HCT116 (cell line): ENCODE data around the gene RNF217. TPM values are rescaled to one million over a fixed set of nuclear protein-coding genes. Genes with fewer than 3 reads are reported as not detected.

Experiments
- ATAC-seq: fragments of 200-7000 bp; cut with Tn5 transposase; 2 replicates; pipeline ENCODE4 v1.9.1; 2020; ENCODE audit warnings: mild to moderate bottlenecking, moderate library complexity
- BruUV-seq: library from RNA; stranded (reverse); fragments of 400-500 nt; replicated peaks from 2 replicates; lab custom pipeline; 2021; lab: Mats Ljungman, UMichigan
- CTCF ChIA-PET: fragments of 300-600 bp; sonication (Branson Sonifier 250); formaldehyde crosslinking; loops from one replicate; lab custom pipeline; 2021; ENCODE audit warnings: antibody characterized with exemption; lab: Charles Lee
- POLR2A ChIA-PET: fragments of 300-600, 350-600 bp; sonication (Branson Sonifier 250); formaldehyde crosslinking; loops from one replicate; lab custom pipeline; 2021; ENCODE audit warnings: antibody characterized with exemption; lab: Charles Lee
- RAD21 ChIA-PET, 2 experiments: fragments of 300-600 bp; sonication (Branson Sonifier 250); formaldehyde crosslinking; loops; one replicate each; lab custom pipeline; 2023; ENCODE audit warnings: low total read pairs in 2 of 2; ENCODE audit not compliant: uncharacterized antibody in 2 of 2, unreplicated experiment in 2 of 2, low non-redundant PET in 1 of 2; lab: Charles Lee
- DNase-seq: peaks from one replicate; pipeline ENCODE4 v3.0.0-alpha.2; 2010; ENCODE audit warnings: low read depth, low spot score
- H2AFZ ChIP-seq: fragments of 200-600 bp; shearing (Covaris generic), sonication (generic); 2 replicates; pipeline ENCODE4 v1.6.1; 2017; ENCODE audit warnings: low read depth, mixed run types, mixed read lengths, antibody characterized with exemption, low read length; ENCODE audit not compliant: poor library complexity, severe bottlenecking
- H3K27ac ChIP-seq: 2 replicates; pipeline ENCODE4 v1.5.1; 2012; ENCODE audit warnings: low read depth, low read length
- H3K27me3 ChIP-seq: fragments of 200-600 bp; sonication (generic); 2 replicates; pipeline ENCODE4 v1.6.1; 2016; ENCODE audit warnings: mixed run types, low read length, mixed read lengths; ENCODE audit not compliant: insufficient read depth
- H3K36me3 ChIP-seq, 2 experiments: fragments of 200-500 bp in 1 of 2; fragments of 200-600 bp in 1 of 2; sonication (Bioruptor generic) in 1 of 2; sonication (generic) in 1 of 2; 2 replicates each; pipeline versions ENCODE4 v1.5.1 to v1.6.1; 2014 to 2016; ENCODE audit warnings: low read length in 2 of 2, inconsistent platforms in 1 of 2, mixed read lengths in 1 of 2, mixed run types in 1 of 2; ENCODE audit not compliant: insufficient read depth in 2 of 2, control insufficient read depth in 1 of 2
- H3K4me1 ChIP-seq, 2 experiments: fragments of 200-600 bp in 1 of 2; sonication (generic) in 1 of 2; 2 replicates each; pipeline versions ENCODE4 v1.5.1 to v1.6.1; 2012 to 2017; ENCODE audit warnings: low read length in 2 of 2, inconsistent platforms in 1 of 2, mild to moderate bottlenecking in 1 of 2, mixed read lengths in 1 of 2, mixed run types in 1 of 2, moderate library complexity in 1 of 2; ENCODE audit not compliant: insufficient read depth in 2 of 2, control insufficient read depth in 1 of 2
- H3K4me2 ChIP-seq: fragments of 200-600 bp; sonication (generic); 2 replicates; pipeline ENCODE4 v1.6.1; 2017; ENCODE audit warnings: mixed run types, low read length, mixed read lengths
- H3K4me3 ChIP-seq, 2 experiments: fragments of 200-600 bp in 1 of 2; sonication (generic) in 1 of 2; replicated peaks in 1 of 2; 2 replicates each; pipeline ENCODE4 v1.5.1; 2011 to 2016; ENCODE audit warnings: low read length in 2 of 2, control low read depth in 1 of 2, low read depth in 1 of 2, mild to moderate bottlenecking in 1 of 2, mixed read lengths in 1 of 2, mixed run types in 1 of 2
- H3K79me2 ChIP-seq: fragments of 200-600 bp; sonication (generic); 2 replicates; pipeline ENCODE4 v1.6.1; 2017; ENCODE audit warnings: mild to moderate bottlenecking, mixed run types, low read length, moderate library complexity, mixed read lengths; ENCODE audit not compliant: insufficient read depth
- H3K9ac ChIP-seq: fragments of 200-600 bp; sonication (generic); 2 replicates; pipeline ENCODE4 v1.6.1; 2016; ENCODE audit warnings: low read length, mixed read lengths
- H3K9me2 ChIP-seq: fragments of 200-600 bp; sonication (generic), shearing (Covaris generic); 2 replicates; pipeline ENCODE4 v1.6.1; 2017; ENCODE audit warnings: mixed run types, mild to moderate bottlenecking, moderate library complexity; ENCODE audit not compliant: insufficient read depth
- H3K9me3 ChIP-seq, 2 experiments: fragments of 200-500 bp in 1 of 2; fragments of 200-600 bp in 1 of 2; sonication (Bioruptor generic) in 1 of 2; sonication (generic) in 1 of 2; 2 replicates each; pipeline ENCODE4 v1.6.1; 2014 to 2017; ENCODE audit warnings: low read length in 2 of 2, mixed read lengths in 2 of 2, inconsistent platforms in 1 of 2, low read depth in 1 of 2, mild to moderate bottlenecking in 1 of 2, mixed run types in 1 of 2, moderate library complexity in 1 of 2; ENCODE audit not compliant: control insufficient read depth in 1 of 2, insufficient read depth in 1 of 2
- H4K20me1 ChIP-seq: fragments of 200-600 bp; sonication (generic), shearing (Covaris generic); 2 replicates; pipeline ENCODE4 v1.6.1; 2017; ENCODE audit warnings: mixed run types, mild to moderate bottlenecking, moderate library complexity; ENCODE audit not compliant: insufficient read depth
- CBX3 ChIP-seq: IDR thresholded peaks from 2 replicates; pipeline ENCODE4 v1.6.1; 2012; ENCODE audit warnings: low read depth
- CEBPB ChIP-seq: IDR thresholded peaks from 2 replicates; pipeline ENCODE4 v1.6.1; 2012; ENCODE audit warnings: low read depth
- ELF1 ChIP-seq: IDR thresholded peaks from 2 replicates; pipeline ENCODE4 v1.6.1; 2012; ENCODE audit warnings: low read depth, borderline replicate concordance
- FOSL1 ChIP-seq: IDR thresholded peaks from 2 replicates; pipeline ENCODE4 v1.6.1; 2012; ENCODE audit warnings: low read depth
- JUND ChIP-seq: IDR thresholded peaks from 2 replicates; pipeline ENCODE4 v1.6.1; 2012
- POLR2A ChIP-seq: IDR thresholded peaks from 2 replicates; pipeline ENCODE4 v1.7.0; 2011; ENCODE audit warnings: borderline replicate concordance; ENCODE audit not compliant: insufficient read depth, insufficient read length; ENCODE audit errors: extremely low read depth
- SP1 ChIP-seq: IDR thresholded peaks from 2 replicates; pipeline ENCODE4 v1.6.1; 2012; ENCODE audit warnings: low read depth
- SRF ChIP-seq: IDR thresholded peaks from 2 replicates; pipeline ENCODE4 v1.6.1; 2012; ENCODE audit warnings: low read depth
- YY1 ChIP-seq: IDR thresholded peaks from 2 replicates; pipeline ENCODE4 v1.6.1; 2011; ENCODE audit warnings: low read length, low read depth, moderate library complexity, mild to moderate bottlenecking; ENCODE audit not compliant: insufficient replicate concordance; ENCODE audit errors: extremely low read depth
- ZFX ChIP-seq: fragments of 450-650 bp; IDR thresholded peaks from 2 replicates; pipeline ENCODE4 v1.6.1; 2017
- ZNF274 ChIP-seq: fragments of 200-500 bp; sonication (Bioruptor generic); IDR thresholded peaks from 2 replicates; pipeline ENCODE4 v1.6.1; 2014; ENCODE audit warnings: mild to moderate bottlenecking, low read depth, low read length, inconsistent platforms
- intact Hi-C: fragments of 100-400 bp; cut with micrococcal nuclease; formaldehyde crosslinking; loops from 2 replicates; pipeline ENCODE4 v1.10.0; 2022
- total RNA-seq: library from RNA; stranded (reverse); gene quantifications from one replicate; pipeline ENCODE4 v1.2.1, GENCODE V29; 2021; ENCODE audit not compliant: unreplicated experiment
- TF ChIP-seq, protein P1 (sequence below): IDR thresholded peaks from 2 replicates; pipeline ENCODE4 v1.6.1; 2011; ENCODE audit warnings: mild to moderate bottlenecking, low read length, moderate library complexity; ENCODE audit not compliant: insufficient replicate concordance; ENCODE audit errors: extremely low read depth
- TF ChIP-seq, protein P2 (sequence below): IDR thresholded peaks from 2 replicates; pipeline ENCODE4 v1.6.1; 2012; ENCODE audit warnings: low read depth
- TF ChIP-seq, protein P3 (sequence below): IDR thresholded peaks from 2 replicates; pipeline ENCODE4 v1.6.1; 2012

Gene RNF217
- total RNA-seq, 1 experiment from 2014 or later: 20.4 TPM

DNA sequence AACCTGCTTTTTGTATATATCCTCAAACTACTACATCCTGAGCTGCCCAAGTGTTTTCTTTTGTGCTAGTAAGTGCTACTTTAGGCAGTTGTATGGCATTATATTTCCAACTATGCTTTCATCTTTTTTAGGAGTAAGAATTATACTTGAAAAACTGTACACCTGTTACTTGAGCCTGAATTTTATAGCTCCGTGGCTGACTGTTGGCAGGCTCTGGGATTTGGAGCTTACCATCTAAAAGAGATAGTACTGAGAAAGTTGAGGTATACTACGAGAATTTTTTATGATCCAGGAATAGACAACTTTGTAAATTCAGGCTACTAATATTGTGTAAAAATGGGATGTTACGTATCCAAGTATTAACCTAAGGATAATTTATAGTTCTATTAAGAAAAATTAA lies 32.4 kb downstream of the RNF217 start:
- H3K9ac ChIP-seq: no peak overlapping the region
- POLR2A ChIA-PET: no interaction called here
- no TSS peak for BruUV-seq
- CTCF ChIA-PET: no interaction called here
- H3K36me3 ChIP-seq: no peaks in the 10 kb centered on the region
- no peaks in the 10 kb centered on the region for H3K4me1 ChIP-seq
- no peak for DNase-seq
- H3K79me2 ChIP-seq: peaks cover 45% of the 10 kb centered on the region
- no peaks in the 10 kb centered on the region for H3K27me3 ChIP-seq
- RAD21 ChIA-PET: no interaction called here
- no peak overlapping the region for H3K27ac ChIP-seq
- TF ChIP-seq, protein P1, sequence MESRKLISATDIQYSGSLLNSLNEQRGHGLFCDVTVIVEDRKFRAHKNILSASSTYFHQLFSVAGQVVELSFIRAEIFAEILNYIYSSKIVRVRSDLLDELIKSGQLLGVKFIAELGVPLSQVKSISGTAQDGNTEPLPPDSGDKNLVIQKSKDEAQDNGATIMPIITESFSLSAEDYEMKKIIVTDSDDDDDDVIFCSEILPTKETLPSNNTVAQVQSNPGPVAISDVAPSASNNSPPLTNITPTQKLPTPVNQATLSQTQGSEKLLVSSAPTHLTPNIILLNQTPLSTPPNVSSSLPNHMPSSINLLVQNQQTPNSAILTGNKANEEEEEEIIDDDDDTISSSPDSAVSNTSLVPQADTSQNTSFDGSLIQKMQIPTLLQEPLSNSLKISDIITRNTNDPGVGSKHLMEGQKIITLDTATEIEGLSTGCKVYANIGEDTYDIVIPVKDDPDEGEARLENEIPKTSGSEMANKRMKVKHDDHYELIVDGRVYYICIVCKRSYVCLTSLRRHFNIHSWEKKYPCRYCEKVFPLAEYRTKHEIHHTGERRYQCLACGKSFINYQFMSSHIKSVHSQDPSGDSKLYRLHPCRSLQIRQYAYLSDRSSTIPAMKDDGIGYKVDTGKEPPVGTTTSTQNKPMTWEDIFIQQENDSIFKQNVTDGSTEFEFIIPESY: no peak
- no peak for TF ChIP-seq JUND
- TF ChIP-seq ZNF274: no peak
- TF ChIP-seq SRF: no peak
- no peak for TF ChIP-seq YY1
- no peaks in the 10 kb centered on the region for H3K9me2 ChIP-seq
- ATAC-seq: no peak
- H3K4me2 ChIP-seq: no peak overlapping the region
- no peak overlapping the region for H2AFZ ChIP-seq
- H3K9me3 ChIP-seq: no peaks in the 10 kb centered on the region
- H3K4me3 ChIP-seq: no peak overlapping the region
- intact Hi-C loops: no loop called here
- H4K20me1 ChIP-seq: no peaks in the 10 kb centered on the region

DNA sequence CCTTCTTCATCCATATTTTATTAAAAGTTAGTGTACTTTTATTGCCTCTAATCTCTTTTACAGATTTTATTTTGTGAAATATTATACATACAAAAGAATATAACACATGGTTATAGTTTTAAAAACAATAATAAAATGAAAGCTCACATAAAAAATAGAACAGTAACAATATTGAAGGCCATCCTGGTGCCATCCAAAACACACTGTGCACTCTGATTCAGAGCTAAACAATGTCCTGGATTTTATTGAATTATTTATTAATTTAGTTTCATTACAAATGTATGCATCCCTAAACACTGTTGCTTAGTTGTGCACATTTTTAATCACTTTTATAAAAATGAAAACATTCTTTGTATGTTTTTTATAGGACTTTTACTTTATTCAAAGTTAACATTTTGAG lies 32.9 kb downstream of the RNF217 start:
- BruUV-seq: no TSS peak
- ATAC-seq: no peak
- POLR2A ChIA-PET: no interaction called here
- TF ChIP-seq POLR2A (no peak), SRF (no peak), CBX3 (no peak), CEBPB (no peak), FOSL1 (no peak), ELF1 (no peak), ZFX (no peak), SP1 (no peak)
- TF ChIP-seq, protein P2, sequence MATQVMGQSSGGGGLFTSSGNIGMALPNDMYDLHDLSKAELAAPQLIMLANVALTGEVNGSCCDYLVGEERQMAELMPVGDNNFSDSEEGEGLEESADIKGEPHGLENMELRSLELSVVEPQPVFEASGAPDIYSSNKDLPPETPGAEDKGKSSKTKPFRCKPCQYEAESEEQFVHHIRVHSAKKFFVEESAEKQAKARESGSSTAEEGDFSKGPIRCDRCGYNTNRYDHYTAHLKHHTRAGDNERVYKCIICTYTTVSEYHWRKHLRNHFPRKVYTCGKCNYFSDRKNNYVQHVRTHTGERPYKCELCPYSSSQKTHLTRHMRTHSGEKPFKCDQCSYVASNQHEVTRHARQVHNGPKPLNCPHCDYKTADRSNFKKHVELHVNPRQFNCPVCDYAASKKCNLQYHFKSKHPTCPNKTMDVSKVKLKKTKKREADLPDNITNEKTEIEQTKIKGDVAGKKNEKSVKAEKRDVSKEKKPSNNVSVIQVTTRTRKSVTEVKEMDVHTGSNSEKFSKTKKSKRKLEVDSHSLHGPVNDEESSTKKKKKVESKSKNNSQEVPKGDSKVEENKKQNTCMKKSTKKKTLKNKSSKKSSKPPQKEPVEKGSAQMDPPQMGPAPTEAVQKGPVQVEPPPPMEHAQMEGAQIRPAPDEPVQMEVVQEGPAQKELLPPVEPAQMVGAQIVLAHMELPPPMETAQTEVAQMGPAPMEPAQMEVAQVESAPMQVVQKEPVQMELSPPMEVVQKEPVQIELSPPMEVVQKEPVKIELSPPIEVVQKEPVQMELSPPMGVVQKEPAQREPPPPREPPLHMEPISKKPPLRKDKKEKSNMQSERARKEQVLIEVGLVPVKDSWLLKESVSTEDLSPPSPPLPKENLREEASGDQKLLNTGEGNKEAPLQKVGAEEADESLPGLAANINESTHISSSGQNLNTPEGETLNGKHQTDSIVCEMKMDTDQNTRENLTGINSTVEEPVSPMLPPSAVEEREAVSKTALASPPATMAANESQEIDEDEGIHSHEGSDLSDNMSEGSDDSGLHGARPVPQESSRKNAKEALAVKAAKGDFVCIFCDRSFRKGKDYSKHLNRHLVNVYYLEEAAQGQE: no peak
- TF ChIP-seq, protein P1: no peak
- TF ChIP-seq, protein P3, sequence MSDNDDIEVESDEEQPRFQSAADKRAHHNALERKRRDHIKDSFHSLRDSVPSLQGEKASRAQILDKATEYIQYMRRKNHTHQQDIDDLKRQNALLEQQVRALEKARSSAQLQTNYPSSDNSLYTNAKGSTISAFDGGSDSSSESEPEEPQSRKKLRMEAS: no peak

More for the DNA sequence above, 32.9 kb downstream of the RNF217 start:
- H3K4me1 ChIP-seq: no peaks in the 10 kb centered on the region
- no peaks in the 10 kb centered on the region for H4K20me1 ChIP-seq
- no peak overlapping the region for H3K27ac ChIP-seq
- no peaks in the 10 kb centered on the region for H3K36me3 ChIP-seq
- peaks cover 41% of the 10 kb centered on the region for H3K79me2 ChIP-seq
- no peak overlapping the region for H3K4me2 ChIP-seq
- H3K9me3 ChIP-seq: no peaks in the 10 kb centered on the region
- H3K9me2 ChIP-seq: no peaks in the 10 kb centered on the region
- RAD21 ChIA-PET: no interaction called here
- DNase-seq: no peak
- CTCF ChIA-PET: no interaction called here
- no peak overlapping the region for H3K9ac ChIP-seq
- no peak overlapping the region for H3K4me3 ChIP-seq
- H2AFZ ChIP-seq: no peak overlapping the region
- no peaks in the 10 kb centered on the region for H3K27me3 ChIP-seq
- intact Hi-C loops: no loop called here
